ENCODE data around the gene PGR. TPM values are rescaled to one million over a fixed set of nuclear protein-coding genes. Genes with fewer than 3 reads are reported as not detected.

The PGR gene
- total and polyA plus RNA-seq, 2 donors from 2014 or later: 0.60 to 1.3 TPM

DNA sequence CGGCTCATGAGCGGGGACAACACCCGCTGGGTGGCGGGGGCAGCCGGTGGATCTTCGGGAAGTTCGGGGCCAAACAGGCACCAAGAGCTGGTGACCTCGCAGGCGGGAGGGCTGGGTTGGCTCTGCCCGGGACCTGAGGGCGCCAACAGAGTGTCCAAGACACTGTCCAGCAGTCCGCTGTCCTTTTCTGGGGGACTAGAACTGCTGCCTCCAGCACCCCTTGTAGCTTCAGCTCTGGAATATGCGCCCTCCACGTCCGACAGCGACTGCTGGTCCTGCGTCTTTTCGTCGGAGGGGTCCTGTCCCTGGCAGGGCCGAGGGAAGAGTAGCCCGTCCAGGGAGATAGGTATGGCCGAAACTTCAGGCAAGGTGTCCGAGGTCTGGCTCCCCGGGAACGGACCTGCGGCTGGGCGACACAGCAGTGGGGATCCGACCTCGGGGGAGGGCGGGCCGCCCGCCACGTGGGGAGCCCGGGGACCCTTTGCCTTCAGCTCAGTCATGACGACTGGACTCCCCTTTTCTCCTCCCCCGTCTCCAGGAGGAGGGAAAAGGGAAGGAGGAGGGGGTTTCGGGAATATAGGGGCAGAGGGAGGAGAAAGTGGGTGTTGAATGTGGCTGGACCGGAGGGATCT lies 926 bp downstream of the PGR start:
- H3K9ac ChIP-seq (ENCODE audit: low read length in 3 of 3): peak overlapping the region in 1 of 3 donors; percentile 28
- no peaks in the 10 kb centered on the region for H3K9me3 ChIP-seq (ENCODE audit: control insufficient read depth in 2 of 3, insufficient read depth in 1 of 3, low read length in 3 of 3)
- no peak for FAIRE-seq
- peaks cover 49% of the 10 kb centered on the region for H3K27me3 ChIP-seq (ENCODE audit: control insufficient read depth, insufficient read depth, low read length)
- peak overlapping the region in 1 of 2 donors; percentile 3 for H3K27ac ChIP-seq (ENCODE audit: low read depth in 2 of 2, low read length in 2 of 2)
- peak overlapping the region in 2 of 3 donors; percentile 48 to 77 for H3K4me3 ChIP-seq (ENCODE audit: low read length in 3 of 3)
- no peaks in the 10 kb centered on the region for H3K36me3 ChIP-seq (ENCODE audit: control insufficient read depth in 2 of 3, insufficient read depth in 3 of 3, low read length in 3 of 3)
- H3K4me1 ChIP-seq (ENCODE audit: control insufficient read depth in 2 of 3, insufficient read depth in 2 of 3, low read depth in 1 of 3, low read length in 3 of 3): no peaks in the 10 kb centered on the region
- peak; percentile 9 to 65 (median 26) for DNase-seq
- no peak for TF ChIP-seq CTCF (IDR thresholded peaks at IDR 0.05; ENCODE audit: borderline replicate concordance, extremely low read depth, insufficient read depth)
- intact Hi-C loops (cut with DNase I): no loop called here

- Histone ChIP-seq H3K4me1 (ENCODE audit: control insufficient read depth in 2 of 3, insufficient read depth in 2 of 3, low read depth in 1 of 3, low read length in 3 of 3) (no peaks in the 10 kb centered on the region), H3K4me3 (ENCODE audit: low read length in 3 of 3) (peak overlapping the region in 2 of 3 donors; percentile 37 to 77), H3K36me3 (ENCODE audit: control insufficient read depth in 2 of 3, insufficient read depth in 3 of 3, low read length in 3 of 3) (no peaks in the 10 kb centered on the region), H3K27me3 (ENCODE audit: control insufficient read depth, insufficient read depth, low read length) (peaks cover 48% of the 10 kb centered on the region), H3K27ac (ENCODE audit: low read depth in 2 of 2, low read length in 2 of 2) (peak overlapping the region; percentile 32 to 36), H3K9me3 (ENCODE audit: control insufficient read depth in 2 of 3, insufficient read depth in 1 of 3, low read length in 3 of 3) (no peaks in the 10 kb centered on the region), H3K9ac (ENCODE audit: low read length in 3 of 3) (peak overlapping the region in 1 of 3 donors; percentile 29)
- FAIRE-seq (no peak), DNase-seq (peak; percentile 24 to 87 (median 44))
- intact Hi-C loops (cut with DNase I): no loop called here
- TF ChIP-seq CTCF (IDR thresholded peaks at IDR 0.05; ENCODE audit: borderline replicate concordance, extremely low read depth, insufficient read depth): no peak
Observed at GRCh38 chr11:101127699-101128570, 1.7 kb downstream of the PGR start.

DNA sequence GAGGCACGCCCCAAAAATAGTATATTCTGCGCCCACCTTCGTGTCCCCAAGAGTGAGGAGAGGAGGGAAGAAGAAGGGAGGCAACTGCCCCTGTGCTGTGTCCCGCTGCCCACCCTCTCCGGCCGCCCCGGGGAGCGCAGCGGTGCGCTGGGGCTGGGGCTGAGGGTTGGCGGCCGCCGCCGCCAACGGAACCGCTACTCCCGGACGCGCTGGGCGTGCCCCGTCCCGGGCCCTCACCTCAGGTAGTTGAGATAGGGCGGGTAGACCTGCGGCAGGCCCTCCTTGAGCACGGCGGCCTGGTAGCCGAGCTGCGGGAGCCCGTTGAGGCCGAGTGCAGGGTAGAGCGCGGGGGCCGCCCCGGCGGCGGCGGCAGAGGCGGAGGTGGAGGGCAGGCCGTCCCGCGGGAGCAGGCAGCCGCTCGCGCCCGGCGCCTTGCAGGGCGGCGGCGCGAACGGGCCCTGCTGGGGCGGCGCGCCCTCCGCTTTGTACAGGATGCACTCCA lies 2.4 kb downstream of the PGR start:
- no peaks in the 10 kb centered on the region for H3K4me1 ChIP-seq (ENCODE audit: control insufficient read depth in 2 of 3, insufficient read depth in 2 of 3, low read depth in 1 of 3, low read length in 3 of 3)
- peak overlapping the region in 2 of 3 donors; percentile 29 to 73 for H3K9ac ChIP-seq (ENCODE audit: low read length in 3 of 3)
- no peaks in the 10 kb centered on the region for H3K36me3 ChIP-seq (ENCODE audit: control insufficient read depth in 2 of 3, insufficient read depth in 3 of 3, low read length in 3 of 3)
- peak overlapping the region in 2 of 3 donors; percentile 63 to 77 for H3K4me3 ChIP-seq (ENCODE audit: low read length in 3 of 3)
- peak in 3 of 5 donors; percentile 27 to 78 (median 38) for DNase-seq
- H3K27me3 ChIP-seq (ENCODE audit: control insufficient read depth, insufficient read depth, low read length): peaks cover 47% of the 10 kb centered on the region
- intact Hi-C loops (cut with DNase I): no loop called here
- FAIRE-seq: no peak
- H3K9me3 ChIP-seq (ENCODE audit: control insufficient read depth in 2 of 3, insufficient read depth in 1 of 3, low read length in 3 of 3): no peaks in the 10 kb centered on the region
- H3K27ac ChIP-seq (ENCODE audit: low read depth in 2 of 2, low read length in 2 of 2): peak overlapping the region; percentile 20 to 48
- TF ChIP-seq CTCF (IDR thresholded peaks at IDR 0.05; ENCODE audit: borderline replicate concordance, extremely low read depth, insufficient read depth): no peak

All from kidney (tissue), 14 donors.